ENCODE data around the gene ALG10.

ALG10 gene

DNA sequence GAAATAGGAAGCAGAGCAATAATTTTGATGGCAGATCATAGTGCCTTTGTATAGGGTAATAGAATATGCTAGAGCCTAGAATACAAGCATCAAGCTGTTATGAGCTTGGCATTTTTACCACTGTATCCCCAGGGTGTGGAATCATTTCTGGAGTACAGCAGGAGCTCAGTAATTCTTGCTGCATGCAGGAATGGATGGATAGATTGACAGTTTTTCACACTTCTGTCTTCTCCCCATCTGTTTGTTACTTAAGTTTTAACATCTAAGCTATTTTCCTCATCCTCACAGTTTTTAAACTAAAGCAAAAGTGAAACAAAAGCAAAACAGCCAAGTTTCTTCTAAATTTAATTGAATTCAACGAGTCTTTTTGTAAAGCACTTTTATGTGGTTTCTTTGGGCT is 32.6 kb downstream of the ALG10 start:
- no peak for TF ChIP-seq CTCF (IDR thresholded peaks at IDR 0.05)
- H3K4me3 ChIP-seq (ENCODE audit: low read depth in 1 of 2, low read length in 1 of 2) = no peak overlapping the region

More for the DNA sequence above, 32.6 kb downstream of the ALG10 start:
- Histone ChIP-seq H3K9me3 (no peaks in the 10 kb centered on the region), H3K27ac (no peak overlapping the region), H3K27me3 (no peaks in the 10 kb centered on the region), H3K36me3 (no peaks in the 10 kb centered on the region), H3K4me1 (ENCODE audit: control insufficient read depth in 1 of 2, insufficient read depth in 1 of 2, low read depth in 1 of 2, low read length in 1 of 2) (no peaks in the 10 kb centered on the region)
